MCF 10A (cell line): ENCODE measurements around the gene DNAJC28. TPM values are rescaled to one million over a fixed set of nuclear protein-coding genes. Genes with fewer than 3 reads are reported as not detected.
A peak's percentile ranks its signal among the peaks of the same experiment; 100 is the strongest.

Experiments used
- BruUV-seq: library from RNA; stranded (reverse); fragments of 400-500 nt; replicated peaks from 2 replicates; lab custom pipeline; 2021; lab: Mats Ljungman, UMichigan
- CTCF ChIA-PET: fragments of 300-600 bp; sonication (Branson Sonifier 250); formaldehyde crosslinking; extraction: SDS; loops from one replicate; lab custom pipeline; 2021; ENCODE audit warnings: antibody characterized with exemption, inconsistent platforms; lab: Yijun Ruan, JAX
- POLR2A ChIA-PET: fragments of 300-600, 350-650 bp; sonication (Branson Sonifier 250); formaldehyde crosslinking; extraction: SDS; loops from one replicate; lab custom pipeline; 2020; ENCODE audit warnings: antibody characterized with exemption, inconsistent platforms; lab: Yijun Ruan, JAX
- DNase-seq: peaks from one replicate; pipeline ENCODE4 v3.0.0-alpha.2; 2018; ENCODE audit not compliant: unreplicated experiment
- H3K27ac Mint-ChIP-seq: one replicate; pipeline ENCODE4 v1.8.0; 2022; ENCODE audit warnings: mild to moderate bottlenecking, low read depth, mixed read lengths; ENCODE audit not compliant: unreplicated experiment
- H3K27me3 Mint-ChIP-seq: one replicate; pipeline ENCODE4 v1.8.0; 2022; ENCODE audit warnings: mixed read lengths; ENCODE audit not compliant: insufficient read depth, unreplicated experiment
- H3K36me3 Mint-ChIP-seq: one replicate; pipeline ENCODE4 v1.8.0; 2022; ENCODE audit warnings: mild to moderate bottlenecking, moderate library complexity, mixed read lengths; ENCODE audit not compliant: insufficient read depth, unreplicated experiment
- H3K4me1 Mint-ChIP-seq: one replicate; pipeline ENCODE4 v1.8.0; 2022; ENCODE audit warnings: mixed read lengths; ENCODE audit not compliant: insufficient read depth, unreplicated experiment
- H3K4me3 Mint-ChIP-seq: one replicate; pipeline ENCODE4 v1.8.0; 2022; ENCODE audit warnings: mild to moderate bottlenecking, moderate library complexity, mixed read lengths; ENCODE audit not compliant: unreplicated experiment
- H3K9me3 Mint-ChIP-seq: one replicate; pipeline ENCODE4 v1.8.0; 2022; ENCODE audit warnings: mixed read lengths; ENCODE audit not compliant: unreplicated experiment
- intact Hi-C: fragments of 100-400 bp; cut with micrococcal nuclease; formaldehyde crosslinking; loops from 2 replicates; pipeline ENCODE4 v1.14.1; 2022
- total RNA-seq: library from RNA; stranded (reverse); gene quantifications from 2 replicates; pipeline ENCODE4 v1.2.3, GENCODE V29; 2022
- TF ChIP-seq, protein P1 (sequence below): fragments of 200-600 bp; IDR thresholded peaks from one replicate; pipeline ENCODE4 v1.8.0; 2022; ENCODE audit warnings: antibody characterized with exemption, mild to moderate bottlenecking; ENCODE audit not compliant: unreplicated experiment

Gene DNAJC28
- total RNA-seq, 1 experiment from 2014 or later: 0.28 TPM

DNA sequence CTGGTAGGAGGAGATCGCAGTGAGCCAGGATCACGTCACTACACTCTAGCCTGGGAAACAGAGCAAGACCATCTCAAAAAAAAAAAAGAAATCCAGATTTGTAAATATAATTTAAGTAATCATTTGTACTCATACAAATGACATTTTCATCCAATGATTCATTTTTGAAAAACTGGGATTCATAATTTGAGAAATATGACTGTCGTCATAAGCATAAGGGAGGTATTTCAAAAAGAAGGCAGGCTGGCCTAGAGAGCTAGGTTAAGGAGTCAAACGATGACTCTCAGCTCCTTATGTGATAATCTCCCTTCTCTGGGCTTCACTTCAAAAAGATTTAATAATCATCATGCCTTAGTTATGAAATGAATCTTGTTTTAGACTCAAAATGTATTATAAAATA lies 48.1 kb upstream of the DNAJC28 start:
- ChIA-PET POLR2A (interaction anchor here (0.6 to 9.0 kb wide), 6 partner anchors 13 to 768 kb away, joined by 3 to 89 read pairs (median 8); partner anchors contain the start of genes IFNAR1 and TMEM50B), CTCF (interaction anchor here (0.6 to 1.3 kb wide), 5 partner anchors 35 to 342 kb away, joined by 3 to 6 read pairs (median 4); no protein-coding TSS in a partner anchor)
- intact Hi-C loops: no loop called here
- Mint-ChIP-seq H3K4me3 (no peak overlapping the region), H3K9me3 (no peaks in the 10 kb centered on the region), H3K27ac (no peak overlapping the region), H3K4me1 (peaks cover 15% of the 10 kb centered on the region), H3K36me3 (peaks cover 57% of the 10 kb centered on the region), H3K27me3 (no peaks in the 10 kb centered on the region)
- TF ChIP-seq, protein P1, sequence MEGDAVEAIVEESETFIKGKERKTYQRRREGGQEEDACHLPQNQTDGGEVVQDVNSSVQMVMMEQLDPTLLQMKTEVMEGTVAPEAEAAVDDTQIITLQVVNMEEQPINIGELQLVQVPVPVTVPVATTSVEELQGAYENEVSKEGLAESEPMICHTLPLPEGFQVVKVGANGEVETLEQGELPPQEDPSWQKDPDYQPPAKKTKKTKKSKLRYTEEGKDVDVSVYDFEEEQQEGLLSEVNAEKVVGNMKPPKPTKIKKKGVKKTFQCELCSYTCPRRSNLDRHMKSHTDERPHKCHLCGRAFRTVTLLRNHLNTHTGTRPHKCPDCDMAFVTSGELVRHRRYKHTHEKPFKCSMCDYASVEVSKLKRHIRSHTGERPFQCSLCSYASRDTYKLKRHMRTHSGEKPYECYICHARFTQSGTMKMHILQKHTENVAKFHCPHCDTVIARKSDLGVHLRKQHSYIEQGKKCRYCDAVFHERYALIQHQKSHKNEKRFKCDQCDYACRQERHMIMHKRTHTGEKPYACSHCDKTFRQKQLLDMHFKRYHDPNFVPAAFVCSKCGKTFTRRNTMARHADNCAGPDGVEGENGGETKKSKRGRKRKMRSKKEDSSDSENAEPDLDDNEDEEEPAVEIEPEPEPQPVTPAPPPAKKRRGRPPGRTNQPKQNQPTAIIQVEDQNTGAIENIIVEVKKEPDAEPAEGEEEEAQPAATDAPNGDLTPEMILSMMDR: no peak
- no TSS peak for BruUV-seq
- no peak for DNase-seq

- Mint-ChIP-seq H3K4me1 (peaks cover 15% of the 10 kb centered on the region), H3K27me3 (no peaks in the 10 kb centered on the region), H3K9me3 (no peaks in the 10 kb centered on the region), H3K36me3 (peaks cover 71% of the 10 kb centered on the region), H3K4me3 (no peak overlapping the region), H3K27ac (peak overlapping the region; percentile 1)
- CTCF ChIA-PET: interaction anchor here (0.6 kb wide), 2 partner anchors 286 to 665 kb away, joined by 3 read pairs; no protein-coding TSS in a partner anchor
- no TSS peak for BruUV-seq
- POLR2A ChIA-PET: interaction anchor here (0.7 to 1.1 kb wide), 3 partner anchors 12 to 377 kb away, joined by 3 read pairs; no protein-coding TSS in a partner anchor
- no peak for DNase-seq
- intact Hi-C loops: no loop called here
- TF ChIP-seq, protein P1: no peak
These were observed 45.7 kb upstream of the DNAJC28 start for GRCh38 chr21:33537212-33537611.

- TF ChIP-seq, protein P1: no peak
- H3K4me1 Mint-ChIP-seq: no peaks in the 10 kb centered on the region
- ChIA-PET POLR2A (interaction anchor here (0.7 to 2.1 kb wide), 5 partner anchors 9 to 51 kb away, joined by 3 to 9 read pairs (median 5); partner anchors contain the start of genes GART, SON and TMEM50B), CTCF (no interaction called here)
- H3K27me3 Mint-ChIP-seq: no peaks in the 10 kb centered on the region
- no peak for DNase-seq
- BruUV-seq: no TSS peak
- peaks cover 98% of the 10 kb centered on the region for H3K36me3 Mint-ChIP-seq
- H3K27ac Mint-ChIP-seq: peak overlapping the region; percentile 2
- H3K9me3 Mint-ChIP-seq: no peaks in the 10 kb centered on the region
- intact Hi-C loops: no loop called here
- no peak overlapping the region for H3K4me3 Mint-ChIP-seq
These were observed 39.5 kb upstream of the DNAJC28 start for GRCh38 chr21:33531007-33531406.

DNA sequence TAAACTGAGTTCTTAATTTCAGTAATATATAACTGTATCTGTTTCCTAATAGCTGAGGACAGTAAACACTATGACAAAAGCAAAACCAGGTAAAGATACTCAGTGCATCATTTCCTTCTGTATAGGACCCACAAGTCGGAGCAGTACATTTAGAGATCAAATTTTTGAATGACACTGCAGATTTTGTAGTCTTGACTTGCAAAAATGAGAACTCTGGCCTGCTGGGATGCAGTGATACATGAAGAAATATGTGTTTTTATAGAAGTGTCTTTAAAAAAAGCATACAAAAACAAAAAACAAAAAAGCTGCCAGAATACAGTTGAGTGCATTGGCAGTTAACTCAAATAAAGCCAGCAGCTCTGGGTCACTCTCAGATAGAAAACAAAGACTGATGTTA lies 31.4 kb upstream of the DNAJC28 start:
- Mint-ChIP-seq H3K27me3 (no peaks in the 10 kb centered on the region), H3K4me3 (no peak overlapping the region), H3K36me3 (peaks cover 98% of the 10 kb centered on the region), H3K9me3 (no peaks in the 10 kb centered on the region), H3K4me1 (no peaks in the 10 kb centered on the region), H3K27ac (no peak overlapping the region)
- TF ChIP-seq, protein P1: no peak
- no peak for DNase-seq
- intact Hi-C loops: no loop called here
- ChIA-PET CTCF (interaction anchor here (0.7 kb wide), 1 partner anchor 12 kb away, joined by 3 read pairs; no protein-coding TSS in a partner anchor), POLR2A (interaction anchor here (0.7 to 1.9 kb wide), 4 partner anchors 19 to 446 kb away, joined by 3 to 4 read pairs (median 4); partner anchors contain the start of genes DONSON and GART)
- no TSS peak for BruUV-seq
